Fibroblast of skin of right quadriceps (primary cell): ENCODE data around the gene FOXO6.

Experiments used
- DNase-seq: peaks from one replicate; pipeline ENCODE4 v3.0.0-alpha.2; 2013

The FOXO6 gene

DNA sequence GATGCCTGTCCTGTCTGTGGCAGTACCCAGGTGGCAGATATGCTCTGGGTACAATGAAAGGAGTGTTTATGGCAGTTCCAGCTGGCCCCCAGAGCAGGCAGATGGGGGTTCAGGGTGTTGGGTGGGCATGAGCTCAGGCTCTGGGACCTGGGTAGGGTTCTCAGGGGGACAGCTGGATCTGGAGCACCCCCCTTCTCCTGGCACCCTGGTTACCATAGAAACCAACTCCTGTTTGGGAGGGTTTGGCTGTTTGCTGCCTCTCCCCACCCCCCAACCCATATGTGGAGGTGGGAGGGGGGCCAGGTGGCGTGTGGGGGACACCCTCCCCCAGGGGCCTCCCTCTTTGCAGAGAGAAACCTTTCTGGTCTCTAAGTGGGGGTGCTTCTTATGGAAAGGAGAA is 7.1 kb downstream of the FOXO6 start:
- DNase-seq: no peak

DNA sequence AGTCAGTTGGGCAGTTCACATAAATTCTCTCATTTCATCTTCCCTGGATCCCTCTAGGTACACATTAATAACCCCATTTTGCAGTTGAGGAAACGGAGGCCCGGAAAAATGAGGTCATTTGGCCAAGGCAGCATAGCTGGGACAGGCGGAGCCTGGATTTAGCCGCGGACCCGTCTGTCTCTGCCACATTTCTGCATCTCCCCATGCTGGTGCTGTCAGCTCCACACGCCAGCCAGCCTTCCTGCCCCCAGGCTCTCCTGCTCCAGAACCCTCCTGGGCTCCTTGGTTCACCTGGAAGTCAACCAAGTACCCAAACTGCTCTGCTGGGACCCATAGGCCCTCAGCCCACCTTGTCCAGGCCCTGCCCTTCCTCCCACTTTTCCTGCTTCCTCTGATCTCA is 7.6 kb downstream of the FOXO6 start:
- DNase-seq: no peak

DNA sequence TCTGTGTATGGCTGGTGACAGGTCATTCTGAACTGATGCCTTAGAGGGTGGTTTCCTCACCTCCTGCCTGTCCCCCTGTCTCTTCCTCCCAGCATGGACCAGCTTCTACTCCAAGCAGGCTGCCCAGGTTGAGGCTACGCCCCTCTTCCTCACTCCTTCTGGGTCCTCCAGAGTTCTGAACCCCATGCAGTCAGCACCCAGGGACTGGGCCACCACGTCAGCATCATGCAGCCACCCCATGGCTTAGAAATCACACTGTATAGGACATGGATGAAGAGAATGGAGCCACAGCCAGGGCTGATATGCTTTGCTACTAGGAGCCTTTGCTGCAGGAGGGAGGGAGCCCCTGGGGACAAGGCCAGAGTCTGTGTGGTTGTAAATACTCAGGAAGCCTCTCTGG is 8.3 kb downstream of the FOXO6 start:
- DNase-seq: no peak

DNA sequence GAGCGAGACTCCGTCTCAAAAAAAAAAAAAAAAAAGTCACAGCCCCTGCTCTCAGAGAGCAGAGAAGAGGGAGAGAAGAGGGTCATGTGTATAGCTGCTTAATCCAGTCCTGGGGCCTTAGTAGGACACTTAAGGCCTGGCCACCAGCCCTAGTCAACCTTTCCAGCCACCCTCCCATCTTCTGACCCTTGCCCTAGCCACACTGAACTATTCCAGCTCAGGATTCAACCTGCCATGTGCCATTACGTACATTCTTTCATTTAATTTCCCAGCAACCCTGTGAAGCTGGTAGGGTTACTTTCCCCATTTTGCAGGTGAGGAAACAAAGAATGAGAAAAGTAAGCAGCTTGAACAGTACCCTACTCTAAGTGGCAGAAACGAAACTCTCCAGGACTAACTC is 9.0 kb downstream of the FOXO6 start:
- no peak for DNase-seq

DNA sequence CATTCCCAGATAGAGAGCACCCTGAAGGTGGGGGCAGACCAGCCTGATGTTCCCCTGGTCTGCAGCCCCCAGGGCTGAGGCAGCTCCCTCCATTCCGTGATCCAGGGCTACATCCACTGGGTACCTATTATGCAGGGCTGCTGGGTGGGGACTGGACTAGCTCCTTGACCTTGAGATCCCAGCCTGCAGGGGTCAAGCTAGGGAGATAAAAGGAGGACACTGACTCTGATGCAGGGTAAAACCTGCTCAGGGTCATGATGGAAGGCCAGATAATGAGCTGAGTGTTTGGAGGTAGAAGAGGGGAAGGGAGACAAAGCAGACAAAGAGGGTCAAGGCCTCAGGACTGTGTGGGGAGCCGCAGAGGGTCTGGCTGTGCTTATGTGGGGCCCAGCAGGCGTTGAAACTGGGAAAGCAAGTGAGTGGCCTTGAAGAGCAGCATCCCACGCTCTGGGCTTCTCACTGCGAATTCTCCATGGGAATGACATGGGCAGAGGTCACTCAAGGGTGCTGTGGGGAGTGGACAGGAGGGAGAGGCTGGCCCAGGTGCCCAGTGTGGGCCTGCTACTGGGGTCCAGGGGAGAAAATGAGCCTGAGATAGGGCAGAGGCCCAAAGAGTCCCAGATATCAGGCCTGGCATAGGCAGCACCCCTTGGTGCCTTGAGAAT is 9.7 kb downstream of the FOXO6 start:
- DNase-seq: no peak

DNA sequence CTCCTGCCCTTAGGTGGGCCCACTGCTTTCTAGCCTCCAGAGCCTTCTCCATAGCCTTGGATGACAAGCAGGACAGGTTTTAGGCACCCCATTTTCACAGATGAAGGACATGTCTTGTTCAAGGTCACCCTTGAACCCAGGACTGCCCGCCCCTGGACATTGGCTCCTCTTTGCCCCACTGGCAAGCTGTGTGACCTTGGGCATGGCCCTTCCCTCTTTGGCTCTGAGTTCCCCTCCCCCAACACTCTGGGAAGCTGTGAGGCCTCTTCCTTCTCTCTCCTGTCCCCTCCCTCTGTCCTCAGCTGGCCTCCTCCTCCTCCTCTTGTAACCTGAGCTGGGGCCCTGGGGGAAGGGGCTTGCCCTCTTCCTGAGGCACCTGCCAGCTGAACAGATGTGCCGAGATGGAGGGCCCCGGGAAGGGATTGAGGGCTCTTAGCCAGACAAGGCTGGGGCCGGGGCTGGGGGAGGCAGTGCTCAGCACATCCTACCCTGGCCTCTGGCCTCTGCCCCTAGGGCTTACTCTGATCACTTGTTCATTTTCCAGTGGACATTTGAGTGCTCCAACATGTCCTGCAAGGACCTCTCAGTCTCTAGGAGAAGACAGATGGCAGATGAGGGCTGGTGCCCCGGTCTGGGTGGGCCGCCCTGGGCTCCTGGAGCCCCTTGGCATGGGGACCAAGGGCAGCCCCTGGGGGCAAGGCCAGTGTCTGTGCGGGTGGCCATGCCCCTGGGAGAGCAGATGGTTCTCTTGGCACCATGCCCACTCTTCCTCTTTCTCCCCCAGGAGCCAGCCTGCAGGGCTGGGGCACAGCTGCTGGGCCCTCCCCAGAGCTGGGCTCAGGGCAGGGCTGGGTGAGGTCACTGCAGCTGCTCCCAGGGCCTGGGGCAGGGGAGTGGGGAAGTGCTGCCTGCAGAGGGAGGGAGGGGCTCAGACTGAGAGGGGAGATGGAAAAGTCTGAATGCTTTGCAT is 10.7 kb downstream of the FOXO6 start:
- DNase-seq: no peak

DNA sequence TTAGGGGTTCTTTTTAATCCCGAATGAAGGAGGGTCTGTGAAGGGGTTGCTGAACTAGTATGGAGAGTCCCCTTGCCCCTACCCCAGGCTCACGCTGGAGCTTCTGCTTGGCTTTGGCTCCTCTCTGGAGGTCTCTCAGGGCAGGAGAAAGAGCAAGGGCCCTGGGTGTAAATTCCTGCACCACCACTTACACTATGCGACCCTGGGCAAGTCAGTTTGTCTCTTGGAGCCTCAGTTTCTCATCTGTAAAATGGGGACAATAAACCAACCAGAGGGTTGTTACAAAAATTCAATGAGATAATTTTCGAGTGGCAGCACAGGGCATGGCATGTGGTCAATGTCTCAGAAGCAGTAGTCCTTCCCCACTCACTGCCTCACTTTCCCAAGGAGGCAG is 11.4 kb downstream of the FOXO6 start:
- no peak for DNase-seq

DNA sequence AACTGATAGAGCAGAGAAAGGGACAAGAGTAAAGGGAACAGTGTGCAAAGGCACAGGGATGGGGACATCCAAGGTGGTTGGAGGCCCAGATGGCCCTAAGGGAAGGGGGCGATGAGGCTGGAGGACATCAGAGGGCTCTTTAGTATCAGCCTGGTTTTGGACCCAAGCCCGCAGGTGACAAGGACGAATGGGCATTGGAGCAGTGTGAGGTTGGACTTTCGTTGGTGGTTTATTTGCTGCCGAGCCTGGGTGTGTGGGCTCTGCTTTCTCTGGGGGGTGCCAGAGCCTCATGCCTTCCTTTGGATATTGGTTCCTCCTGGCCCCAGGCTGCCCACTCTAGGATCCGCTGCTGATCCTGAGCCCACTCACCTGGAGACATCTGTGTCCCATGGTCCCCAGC is 12.1 kb downstream of the FOXO6 start:
- no peak for DNase-seq

DNA sequence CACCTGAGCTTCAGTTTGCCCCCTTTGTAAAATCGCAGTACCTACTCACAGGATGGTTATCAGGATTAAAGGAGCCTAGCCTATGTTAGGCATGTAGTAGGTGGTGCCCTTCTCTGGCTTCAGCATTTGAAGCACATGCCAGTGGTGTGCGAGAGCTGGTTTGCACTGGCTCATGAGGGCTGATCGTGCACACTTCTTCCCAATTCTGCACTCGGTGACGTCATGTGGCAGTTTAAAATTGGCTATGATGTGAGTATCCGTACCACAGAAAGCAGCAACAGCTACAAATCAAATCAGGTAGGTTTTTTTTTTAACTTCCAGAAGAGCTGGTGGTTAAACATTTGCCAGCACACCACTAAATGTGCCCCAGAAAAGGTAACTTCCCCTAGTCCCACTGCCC is 13.5 kb downstream of the FOXO6 start:
- no peak for DNase-seq

DNA sequence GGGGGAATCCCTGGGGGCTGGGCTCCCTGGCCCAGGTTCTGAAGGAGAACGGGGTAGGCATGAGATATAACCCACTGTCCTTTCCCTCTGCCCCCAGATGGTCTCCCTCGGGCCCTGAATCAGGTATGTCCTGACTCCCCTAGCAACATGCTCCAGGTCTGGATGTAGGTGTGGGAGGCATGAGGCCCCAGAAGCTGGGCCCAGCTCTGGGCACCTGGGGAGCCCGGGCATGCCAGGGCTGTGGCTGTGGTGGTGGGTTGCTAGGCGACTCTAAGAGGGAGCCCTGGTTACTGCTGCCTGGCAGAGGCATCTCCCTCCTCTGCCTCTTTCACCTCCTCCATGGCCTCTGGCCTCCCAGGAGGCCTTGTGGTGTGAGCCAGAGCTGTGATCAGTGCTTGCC is 16.2 kb downstream of the FOXO6 start:
- DNase-seq: no peak

DNA sequence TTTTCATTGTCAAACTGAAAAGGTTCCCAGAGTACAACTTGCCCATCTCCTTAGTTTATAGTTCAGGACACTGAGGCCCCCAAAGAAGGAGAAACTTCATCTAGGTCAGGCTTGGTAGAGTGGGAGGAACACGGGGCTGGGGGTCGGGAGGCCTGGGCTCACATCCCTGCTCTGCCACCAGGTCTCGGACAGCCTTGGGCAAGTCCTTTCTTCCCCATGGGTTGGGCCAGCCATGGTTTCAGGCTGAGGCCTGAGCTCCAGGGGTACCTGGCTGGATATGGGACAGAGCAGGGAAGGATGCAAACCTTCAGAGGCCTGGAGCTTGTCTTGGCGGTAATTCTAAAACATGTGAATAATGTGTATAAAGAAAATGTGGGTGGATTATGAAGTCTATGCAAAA is 17.0 kb downstream of the FOXO6 start:
- DNase-seq: no peak

DNA sequence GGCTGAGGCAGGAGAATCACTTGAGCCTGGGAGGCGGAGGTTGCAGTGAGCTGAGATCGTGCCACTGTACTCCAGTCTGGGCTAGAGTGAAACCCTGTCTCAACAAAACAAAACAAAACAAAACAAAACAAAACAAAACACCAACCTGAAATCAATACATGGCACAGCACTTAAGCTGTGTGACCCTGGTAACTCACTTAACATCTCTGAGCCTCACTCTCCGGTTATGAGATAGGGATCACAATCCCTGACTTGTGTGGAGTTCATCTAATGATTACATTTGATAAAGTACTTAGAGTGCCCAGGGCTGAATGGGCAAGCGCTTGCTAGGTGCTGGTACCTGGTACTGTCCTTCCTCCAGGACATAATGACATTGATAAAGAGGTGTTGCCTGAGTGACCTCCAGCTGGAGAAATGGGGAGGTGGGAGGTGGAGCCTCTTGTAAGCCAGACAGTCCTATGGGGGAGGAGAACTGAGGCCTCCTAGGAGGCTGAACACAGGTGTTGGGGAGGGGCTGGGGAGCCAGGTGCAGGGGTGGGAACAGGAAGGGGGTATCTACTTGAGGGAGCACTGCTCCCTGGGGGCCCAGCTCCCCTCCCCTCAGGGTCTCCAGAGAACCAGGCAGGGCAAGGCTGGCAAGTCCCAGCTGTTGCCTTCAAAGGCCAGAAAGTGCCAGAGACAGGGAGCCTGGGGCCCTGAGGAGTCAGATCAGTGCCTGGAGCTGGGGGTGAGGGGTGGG is 17.9 kb downstream of the FOXO6 start:
- DNase-seq: no peak

DNA sequence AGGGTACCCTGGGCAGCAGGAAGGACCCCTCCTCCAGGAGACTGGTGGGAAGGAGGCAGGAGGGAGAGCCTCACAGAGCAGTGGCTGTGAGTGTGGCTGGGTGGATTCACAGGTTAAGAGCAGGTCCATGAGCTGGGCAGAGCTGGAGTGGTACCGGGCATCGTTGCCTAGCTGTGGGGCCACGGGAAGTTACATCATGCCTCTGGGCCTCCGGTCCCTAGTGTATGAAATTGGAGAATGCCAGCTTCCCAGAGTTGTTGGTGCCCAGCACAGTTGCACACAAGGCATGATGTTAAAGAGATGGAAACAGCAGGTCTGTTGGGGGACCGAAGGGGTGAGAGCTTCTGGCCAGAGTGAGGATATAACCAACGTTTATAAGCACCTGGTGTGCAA is 18.5 kb downstream of the FOXO6 start:
- DNase-seq: no peak

DNA sequence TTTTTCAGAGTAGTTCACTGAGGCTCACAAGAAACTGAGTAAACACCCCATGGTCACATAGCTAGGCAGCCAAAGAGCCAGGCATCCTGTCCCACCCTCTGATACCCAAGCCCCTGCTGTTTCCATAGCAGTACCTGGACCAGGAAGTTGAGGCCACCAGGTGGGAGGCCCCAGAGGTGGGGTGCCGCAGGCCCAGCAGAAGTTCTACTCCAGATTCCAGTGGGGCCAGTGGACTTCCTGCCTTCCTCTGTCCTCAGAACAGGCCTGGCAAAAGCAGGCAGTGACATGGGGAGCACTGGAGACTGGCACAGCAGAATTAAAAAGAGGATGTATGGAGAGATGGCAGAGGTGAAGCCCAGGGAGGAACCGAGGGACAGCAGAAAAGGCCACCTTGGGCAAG is 19.0 kb downstream of the FOXO6 start:
- no peak for DNase-seq

DNA sequence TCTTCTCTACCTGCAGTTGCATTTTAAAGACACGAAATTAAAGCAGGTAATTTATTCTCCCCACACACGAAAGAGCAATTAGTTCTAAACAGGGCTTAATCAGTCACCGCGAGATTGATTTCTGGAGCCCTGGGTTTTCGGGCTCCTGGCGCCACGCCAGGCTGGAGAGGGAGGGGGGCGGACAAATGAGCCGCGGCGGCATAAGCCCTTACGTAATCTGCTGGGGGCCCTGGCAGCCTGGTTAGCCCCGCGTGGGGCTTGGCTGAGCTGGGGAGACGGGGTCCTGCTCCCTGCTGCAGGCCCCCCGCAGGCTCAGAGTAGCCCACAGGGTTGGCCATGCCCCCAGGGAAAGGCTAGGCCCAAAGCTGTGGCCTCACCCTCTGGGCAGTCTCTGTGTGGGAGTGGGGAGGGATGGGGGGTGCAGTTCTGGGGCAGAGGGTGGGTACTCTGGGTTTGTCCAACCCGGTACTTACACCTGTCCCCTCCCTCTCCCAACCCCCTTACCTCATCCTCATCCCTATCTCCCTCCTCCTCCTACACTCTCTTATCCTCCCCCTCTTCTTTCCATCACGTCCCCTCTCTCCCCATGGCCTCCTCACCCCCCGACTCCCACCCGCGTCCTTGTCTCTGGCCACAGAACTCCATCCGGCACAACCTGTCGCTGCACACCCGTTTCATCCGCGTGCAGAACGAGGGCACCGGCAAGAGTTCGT is 19.9 kb downstream of the FOXO6 start:
- no peak for DNase-seq

DNA sequence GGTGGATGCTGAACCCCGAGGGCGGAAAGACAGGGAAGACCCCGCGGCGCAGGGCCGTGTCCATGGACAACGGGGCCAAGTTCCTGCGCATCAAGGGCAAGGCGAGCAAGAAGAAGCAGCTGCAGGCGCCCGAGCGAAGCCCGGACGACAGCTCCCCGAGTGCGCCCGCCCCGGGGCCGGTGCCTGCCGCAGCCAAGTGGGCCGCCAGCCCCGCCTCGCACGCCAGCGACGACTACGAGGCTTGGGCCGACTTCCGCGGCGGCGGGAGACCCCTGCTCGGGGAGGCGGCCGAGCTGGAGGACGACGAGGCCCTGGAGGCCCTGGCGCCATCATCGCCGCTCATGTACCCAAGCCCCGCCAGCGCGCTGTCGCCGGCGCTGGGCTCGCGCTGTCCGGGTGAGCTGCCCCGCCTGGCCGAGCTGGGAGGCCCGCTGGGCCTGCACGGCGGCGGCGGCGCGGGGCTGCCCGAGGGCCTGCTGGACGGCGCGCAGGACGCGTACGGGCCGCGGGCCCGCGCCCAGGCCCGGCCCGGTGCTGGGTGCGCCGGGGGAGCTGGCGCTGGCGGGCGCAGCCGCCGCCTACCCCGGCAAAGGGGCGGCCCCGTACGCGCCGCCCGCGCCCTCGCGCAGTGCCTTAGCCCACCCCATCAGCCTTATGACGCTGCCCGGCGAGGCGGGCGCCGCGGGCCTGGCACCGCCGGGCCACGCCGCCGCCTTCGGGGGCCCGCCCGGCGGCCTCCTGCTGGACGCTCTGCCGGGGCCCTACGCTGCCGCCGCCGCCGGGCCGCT is 20.7 kb downstream of the FOXO6 start:
- DNase-seq: no peak

DNA sequence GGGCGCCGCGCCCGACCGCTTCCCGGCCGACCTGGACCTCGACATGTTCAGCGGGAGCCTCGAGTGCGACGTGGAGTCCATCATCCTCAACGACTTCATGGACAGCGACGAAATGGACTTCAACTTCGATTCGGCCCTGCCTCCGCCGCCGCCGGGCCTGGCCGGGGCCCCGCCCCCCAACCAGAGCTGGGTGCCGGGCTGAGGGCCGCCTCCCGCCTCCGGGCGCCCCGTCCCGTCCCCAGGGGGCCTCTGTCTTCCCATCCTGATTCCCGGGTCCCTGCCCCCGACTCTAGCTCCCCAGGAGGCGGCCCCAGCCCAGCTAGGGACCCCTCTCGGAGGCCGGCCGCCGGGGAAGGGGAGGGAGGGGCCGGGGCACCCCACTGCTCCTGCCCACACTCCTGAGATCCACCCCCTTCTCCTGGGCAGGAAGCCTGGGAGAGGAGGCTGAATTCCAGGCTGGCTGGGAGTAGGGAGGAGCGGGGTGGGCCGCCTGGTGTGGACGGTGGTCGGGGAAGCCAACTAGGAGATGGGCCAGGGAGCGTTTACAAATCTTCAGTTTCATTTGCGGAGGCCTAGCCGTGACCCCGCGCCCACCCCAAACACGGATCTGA is 21.4 kb downstream of the FOXO6 start:
- DNase-seq: no peak

DNA sequence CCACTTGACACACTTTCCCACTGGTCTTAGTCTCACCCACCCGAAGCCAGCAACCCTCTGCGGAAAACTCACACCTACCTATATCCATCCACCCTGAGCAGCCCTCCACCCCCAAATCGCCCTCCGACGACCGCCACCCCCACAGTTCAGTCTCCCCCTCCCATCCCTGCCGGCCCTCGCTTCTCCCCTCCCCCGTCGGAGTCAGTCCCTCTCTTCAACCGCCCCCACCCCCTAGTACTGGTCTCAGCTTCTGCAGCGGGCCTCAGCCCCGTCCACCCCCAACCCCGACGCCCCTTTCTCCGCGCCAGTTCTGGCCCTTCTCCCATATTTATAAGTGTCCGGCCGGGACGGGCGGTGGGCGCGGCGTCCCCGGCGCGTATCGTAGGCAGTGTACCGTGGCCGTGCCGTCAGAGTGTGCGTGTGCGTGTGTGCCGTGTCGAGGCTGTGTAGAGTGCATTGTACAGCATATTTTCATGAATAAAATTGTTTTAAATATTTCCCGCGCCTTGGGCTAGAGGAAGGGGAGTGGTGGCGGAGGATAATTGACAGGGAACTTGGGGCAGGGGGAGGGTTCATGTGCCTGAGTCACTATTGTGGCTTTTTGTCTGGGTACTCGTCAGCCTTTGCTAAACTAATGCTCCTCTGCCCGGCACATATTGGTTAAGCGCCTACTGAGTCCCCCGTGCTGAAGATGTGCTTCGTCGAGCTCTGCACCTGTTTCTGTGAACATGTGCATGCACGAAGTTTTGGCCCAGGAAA is 22.0 kb downstream of the FOXO6 start:
- DNase-seq: peak; percentile 27

DNA sequence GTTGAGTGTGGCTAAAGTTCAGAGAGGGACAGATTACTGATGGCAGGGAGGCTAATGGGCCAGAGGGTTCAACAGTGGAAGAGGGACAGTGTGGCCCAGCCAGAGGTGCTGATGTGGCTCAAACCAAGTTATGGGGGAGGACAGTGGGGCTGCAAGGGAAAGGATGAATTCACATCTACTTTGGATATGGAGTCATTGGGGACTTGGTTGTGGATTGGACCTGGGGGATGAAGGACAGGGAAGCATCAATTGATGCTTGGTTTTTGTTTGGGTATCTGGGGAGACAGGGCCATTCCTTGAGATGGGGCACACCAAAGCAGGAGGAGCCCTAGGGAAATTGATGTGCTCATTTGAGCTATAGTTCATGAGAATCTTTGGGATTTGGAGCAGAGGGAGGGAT is 23.3 kb downstream of the FOXO6 start:
- DNase-seq: no peak

DNA sequence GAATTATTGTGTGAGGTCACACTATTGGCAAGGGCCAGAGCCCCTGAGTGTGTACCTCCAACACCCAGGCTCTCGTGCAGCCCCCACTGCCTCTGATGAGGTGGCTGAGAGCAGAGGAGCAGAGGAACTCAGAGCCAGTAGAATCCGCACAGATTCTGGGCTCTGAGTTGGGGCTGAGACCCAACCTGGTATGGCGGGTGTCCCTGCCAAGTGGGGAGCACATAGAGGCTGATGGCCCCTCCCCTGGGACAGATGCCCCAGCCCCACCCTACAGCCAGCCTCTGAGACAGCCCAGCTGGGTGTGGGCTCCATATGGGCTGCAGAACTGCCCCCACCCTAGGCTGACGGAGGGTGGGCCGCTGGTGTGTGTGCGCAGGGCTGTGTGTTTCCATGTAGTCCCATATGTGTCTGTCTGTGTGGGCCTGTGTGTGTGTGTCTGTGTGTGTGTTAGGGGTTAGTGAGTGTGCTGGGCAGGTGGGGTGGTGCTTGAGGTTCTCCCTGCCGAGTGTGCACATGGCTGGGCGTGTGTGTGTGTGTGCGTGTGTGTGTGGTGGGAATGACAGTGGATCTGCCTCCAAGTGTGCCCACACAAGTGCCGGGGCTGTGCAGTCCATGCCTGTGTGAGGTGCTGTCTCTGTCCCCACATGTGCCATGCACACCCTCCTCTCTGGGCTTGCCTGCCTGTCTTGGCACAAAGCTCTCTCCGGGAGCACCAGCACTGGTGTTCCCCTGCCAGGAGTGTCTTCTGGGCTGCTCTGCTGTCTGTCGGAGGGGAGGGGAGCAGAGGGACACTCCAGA is 24.4 kb downstream of the FOXO6 start:
- DNase-seq: no peak
